ENCODE results near the gene MAPKAP1.

MAPKAP1 gene

DNA sequence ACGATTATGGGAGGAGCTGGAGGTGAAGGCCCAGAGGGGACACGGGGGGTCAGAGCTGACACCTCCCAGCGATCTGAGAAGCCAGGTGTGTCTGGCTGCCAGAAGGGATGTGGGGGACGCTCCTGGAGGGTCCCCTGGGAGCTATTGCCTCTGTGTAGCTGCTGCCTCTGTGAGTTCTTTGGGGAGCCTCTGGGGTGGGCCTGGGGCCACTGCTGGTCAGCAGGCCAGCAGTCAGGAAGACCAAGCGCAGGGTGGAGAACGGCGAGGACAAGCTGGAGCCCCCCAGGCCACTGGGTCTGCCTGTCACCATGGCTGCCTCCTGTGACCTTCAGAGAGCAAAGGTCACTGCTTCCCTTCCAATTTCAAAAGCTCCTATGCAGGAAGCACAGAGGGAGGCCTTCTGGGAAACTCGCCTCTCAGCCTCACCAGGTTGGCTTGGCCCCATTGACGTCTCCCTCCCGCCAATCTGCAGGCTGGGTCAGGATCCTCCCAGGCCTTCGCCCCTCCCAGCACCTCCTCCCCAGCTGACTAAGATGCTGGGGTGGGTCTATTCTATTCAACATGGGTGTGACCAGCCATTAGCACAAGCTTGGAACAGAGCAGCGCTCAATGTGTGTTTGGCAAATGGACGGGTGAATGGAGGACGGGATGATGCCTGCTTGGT lies 319.0 kb downstream of the MAPKAP1 start:
- no peak for DNase-seq (ENCODE audit: low read depth in 2 of 2)

All from stimulated activated CD4-positive, alpha-beta T cell treated with anti-CD3 and anti-CD28 coated beads, Interleukin-1b, Interleukin-23, amount 100 ng/mL, for 4 hours (primary cell).